ENCODE data around the gene DMPK.
"Not testable (repeated sequence)": the region's sequence is repeated elsewhere in the genome, so short reads cannot be mapped to it uniquely, and the experiment has no call there.

DMPK gene

DNA sequence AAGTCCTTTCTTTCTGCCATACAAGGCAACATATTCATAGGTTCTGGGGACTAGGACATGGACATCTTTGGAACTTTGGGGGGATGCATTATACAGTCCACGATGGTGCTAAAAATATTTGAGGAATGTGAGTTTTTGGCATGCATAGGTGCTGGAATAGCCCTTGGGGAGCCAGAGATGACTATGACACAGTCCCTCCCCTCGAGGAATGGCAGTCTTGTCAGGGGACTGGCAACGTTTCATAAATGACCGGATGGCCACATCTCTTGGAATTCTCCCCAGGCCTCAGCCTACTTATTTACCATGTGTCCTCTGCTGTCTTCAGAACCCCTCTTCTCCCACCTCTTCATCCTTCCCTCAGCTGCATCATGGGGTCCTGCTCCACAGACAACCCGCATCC is 35.4 kb downstream of the DMPK start:
- DNase-seq (ENCODE audit: low spot score) (no peak), FAIRE-seq (no peak)

DNA sequence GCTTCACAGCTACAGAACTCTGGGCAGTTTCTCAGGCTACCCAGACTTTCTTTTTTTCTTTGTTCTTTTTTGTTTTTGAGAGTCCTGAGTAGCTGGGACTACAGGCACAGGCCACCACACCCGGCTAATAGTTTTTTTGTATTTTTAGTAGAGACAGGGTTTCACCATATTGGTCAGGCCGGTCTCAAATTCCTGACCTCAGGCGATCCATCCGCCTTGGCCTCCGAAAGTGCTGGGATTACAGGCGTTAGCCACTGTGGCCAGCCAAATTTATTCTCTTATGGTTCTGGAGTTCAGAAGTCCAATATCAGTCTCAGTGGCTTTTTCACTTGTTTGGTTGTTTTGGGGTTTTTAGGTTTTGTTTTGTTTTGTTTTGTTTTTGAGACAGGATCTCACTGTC is 36.7 kb downstream of the DMPK start:
- FAIRE-seq (no peak), DNase-seq (ENCODE audit: low spot score) (no peak)

DNA sequence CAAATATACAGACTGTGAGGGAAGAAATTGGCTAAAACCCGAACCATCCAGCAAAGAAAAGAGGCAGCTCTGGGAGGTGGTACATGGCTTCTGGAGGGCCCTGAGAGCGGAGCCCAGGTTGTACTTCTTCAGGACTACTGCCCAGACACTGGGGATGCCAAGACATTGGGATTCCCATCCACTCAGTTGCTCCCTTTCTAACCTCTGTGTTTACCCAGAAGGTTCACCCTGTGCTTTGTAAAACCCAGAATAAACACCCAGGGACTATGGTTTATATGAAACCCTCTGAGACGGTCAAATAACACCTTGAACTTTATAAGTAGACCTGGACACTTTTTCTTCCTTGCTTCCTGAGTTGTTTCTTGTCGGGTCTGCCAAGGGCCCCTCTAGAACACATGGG is 39.3 kb downstream of the DMPK start:
- no peak for FAIRE-seq

DNA sequence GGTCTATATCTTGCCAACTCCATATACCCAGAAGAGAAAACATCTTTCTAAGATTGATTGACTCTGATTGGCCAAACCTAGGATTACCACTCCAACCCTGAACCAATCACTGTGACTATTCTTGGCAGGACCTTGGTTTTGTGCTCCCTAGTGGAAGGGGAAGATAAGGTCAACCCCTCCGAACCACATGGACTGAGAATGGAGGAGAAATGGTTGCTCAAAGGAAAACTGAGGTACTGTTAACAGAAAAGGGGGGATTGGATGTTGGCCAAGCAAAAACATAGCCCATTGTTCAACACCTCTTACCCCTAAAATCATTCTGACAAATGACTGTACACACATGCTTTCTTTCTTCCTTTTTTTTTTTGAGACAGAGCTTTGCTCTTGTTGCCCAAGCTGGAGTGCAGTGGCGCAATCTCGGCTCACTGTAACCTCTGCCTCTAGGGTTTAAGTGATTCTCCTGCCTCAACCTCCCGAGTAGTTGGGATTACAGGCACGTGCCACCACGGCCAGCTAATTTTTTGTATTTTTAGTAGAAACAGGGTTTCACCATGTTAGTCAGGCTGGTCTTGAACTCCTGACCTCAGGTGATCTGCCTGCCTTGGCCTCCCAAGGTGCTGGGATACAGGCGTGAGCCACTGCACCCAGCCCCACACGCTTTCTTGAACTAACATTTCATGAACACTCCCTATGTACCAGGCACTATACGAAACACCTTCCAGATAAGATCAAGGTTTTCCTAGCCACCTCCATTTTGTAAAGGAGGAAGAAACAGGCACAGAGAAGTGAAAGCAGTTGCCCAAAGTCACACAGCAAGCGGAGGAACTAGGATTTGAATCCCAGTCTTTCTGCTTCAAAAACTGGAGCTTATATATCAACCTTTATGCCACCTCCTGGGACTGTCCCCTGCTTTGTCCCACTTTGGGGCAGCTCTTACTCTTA is 42.5 kb downstream of the DMPK start:
- no peak for DNase-seq (ENCODE audit: low spot score)
- FAIRE-seq: no peak

More for the DNA sequence above, 39.3 kb downstream of the DMPK start:
- DNase-seq (ENCODE audit: low spot score): no peak

DNA sequence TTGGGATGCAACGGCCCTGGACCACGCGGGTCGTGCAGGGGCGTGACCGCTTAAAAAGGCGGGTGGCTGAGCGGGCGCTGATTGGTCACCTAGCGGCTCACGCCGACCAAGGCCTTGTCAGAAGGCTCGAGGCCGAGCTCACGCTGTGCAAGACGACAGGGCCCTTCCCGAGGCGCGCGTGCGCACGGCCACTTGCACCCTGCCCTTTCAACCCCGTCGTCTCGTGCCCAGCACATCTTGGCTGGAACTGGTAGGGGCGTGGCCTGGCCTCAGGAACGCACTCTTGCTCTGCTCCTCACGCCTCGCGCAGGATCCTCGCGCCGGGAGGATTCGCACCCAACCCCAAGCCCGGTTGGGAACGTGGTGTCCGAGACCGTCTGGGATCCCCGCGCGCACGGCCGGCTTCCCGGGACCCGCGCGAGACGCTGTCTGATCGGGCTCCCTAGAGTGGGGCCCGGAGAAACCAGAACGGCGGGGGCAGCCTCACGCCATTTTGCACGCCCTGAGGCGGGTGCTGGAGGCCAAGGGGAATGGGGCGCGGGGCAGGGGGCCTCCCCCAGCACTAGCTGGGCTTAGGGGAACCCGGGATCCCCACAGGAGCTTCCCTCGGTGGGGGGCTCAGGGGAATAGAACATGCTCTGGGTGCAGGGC is 49.0 kb downstream of the DMPK start, which contains the start of gene MEIOSIN:
TSS of gene MEIOSIN (plus strand) at position 280 of the 651 bp plus-strand sequence. CDS start 1,938 bp downstream, outside the sequence.
- FAIRE-seq: no peak
- DNase-seq (ENCODE audit: low spot score): no peak

DNA sequence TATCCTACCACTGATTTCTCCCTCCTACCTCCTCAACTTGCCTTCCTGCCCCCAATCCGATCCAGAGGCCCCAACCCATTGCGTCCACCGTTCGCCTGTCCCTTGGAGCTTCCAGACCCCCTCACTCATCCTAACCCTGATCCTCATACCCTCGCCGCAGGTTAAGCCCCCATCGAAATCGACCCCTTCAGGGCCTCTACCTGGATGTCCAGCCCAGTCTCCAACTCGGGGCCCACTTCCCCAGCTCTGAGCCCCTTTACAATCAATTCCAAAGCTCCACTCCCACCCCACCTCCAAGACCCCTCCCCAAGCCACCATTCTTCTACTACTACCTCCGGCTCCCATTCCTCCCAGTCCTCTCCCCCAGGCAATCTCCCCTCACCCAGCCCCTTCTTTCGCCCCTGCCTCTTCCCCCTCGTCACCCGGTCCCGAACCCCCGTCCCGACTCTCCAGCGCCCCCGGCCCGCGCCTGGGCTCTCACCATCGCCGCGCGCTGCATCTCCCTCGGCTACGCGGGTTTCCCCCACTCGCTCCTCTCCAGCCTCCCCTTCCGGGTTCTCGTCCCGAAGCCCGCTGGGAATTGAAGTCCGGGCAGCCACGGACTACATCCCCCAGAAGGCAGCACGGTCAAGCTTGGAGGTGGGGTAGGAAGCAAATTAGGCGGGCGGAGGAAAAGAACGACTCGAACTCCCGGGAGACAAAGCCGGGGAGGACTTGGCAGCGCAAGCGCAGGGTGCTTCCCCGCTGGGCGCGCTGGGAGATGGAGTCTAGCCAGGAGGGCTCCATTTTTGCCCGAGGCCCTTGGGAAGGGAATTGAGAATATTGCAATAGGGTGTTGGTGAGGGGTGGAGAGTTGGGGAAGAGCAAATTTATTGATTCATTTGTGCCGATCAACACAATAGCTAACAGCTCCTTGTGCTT is 51.7 kb downstream of the DMPK start, which contains the start of gene FBXO46:
TSS of gene FBXO46 (minus strand) at position 529 of the 921 bp plus-strand sequence. CDS start 17,401 bp downstream, outside the sequence.
- DNase-seq (ENCODE audit: low spot score) (peak; percentile 88), FAIRE-seq (peak; percentile 84)

DNA sequence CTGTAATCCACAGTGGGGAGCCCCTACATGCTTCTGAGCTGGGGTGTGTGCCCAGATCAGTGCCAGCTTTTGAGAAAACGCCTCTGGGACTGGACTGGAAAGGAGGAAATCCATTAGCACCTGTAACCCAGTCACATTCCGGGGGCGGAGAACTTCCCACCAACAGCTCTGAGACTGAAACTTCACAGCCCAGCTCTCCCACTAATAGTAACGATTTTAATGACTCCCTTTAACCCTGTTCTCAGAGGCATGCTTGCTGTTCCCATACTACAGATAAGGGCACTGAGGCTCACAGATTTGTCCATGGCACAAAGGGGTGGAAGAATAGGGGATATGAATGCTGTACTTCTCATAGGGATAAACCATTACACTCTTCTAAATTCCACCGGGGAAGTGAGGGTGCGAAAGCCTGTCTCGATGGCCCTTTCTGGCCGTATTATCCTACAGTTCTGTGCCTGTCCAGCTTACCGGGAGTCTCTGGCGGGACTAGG is 52.4 kb downstream of the DMPK start:
- FAIRE-seq (no peak), DNase-seq (ENCODE audit: low spot score) (no peak)

DNA sequence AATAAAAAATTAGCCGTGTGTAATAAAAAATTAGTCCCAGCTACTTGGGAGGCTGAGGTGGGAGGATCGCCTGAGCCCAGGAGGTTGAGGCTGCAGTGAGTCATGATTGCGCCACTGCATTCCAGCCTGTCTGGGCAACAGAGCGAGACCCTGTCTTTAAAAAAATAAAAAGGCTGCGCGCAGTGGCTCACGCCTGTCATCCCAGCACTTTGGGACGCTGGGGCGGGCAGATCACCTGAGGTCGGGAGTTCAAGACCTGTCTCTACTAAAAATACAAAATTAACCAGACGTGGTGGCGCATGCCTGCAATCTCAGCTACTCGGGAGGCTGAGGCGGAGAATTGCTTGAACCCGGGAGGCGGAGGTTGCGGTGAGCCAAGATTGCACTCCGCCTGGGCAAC is 53.6 kb downstream of the DMPK start:
- not testable (repeated sequence) for DNase-seq (ENCODE audit: low spot score); FAIRE-seq

DNA sequence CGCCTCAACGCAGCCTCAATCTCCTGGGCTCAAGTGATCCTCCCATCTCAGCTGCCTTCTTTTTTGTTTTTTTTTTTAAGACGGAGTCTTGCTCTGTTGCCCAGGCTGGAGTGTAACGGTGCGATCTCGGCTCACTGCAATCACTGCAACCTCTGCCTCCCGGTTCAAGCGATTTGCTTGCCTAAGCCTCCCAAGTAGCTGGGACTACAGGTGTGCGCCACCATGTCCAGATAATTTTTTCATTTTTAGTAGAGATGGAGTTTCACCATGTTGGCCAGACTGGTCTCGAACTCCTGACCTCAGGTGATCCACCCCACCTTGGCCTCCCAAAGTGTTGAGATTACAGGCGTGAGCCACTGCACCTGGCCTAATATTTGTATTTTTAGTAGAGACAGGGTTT is 62.2 kb downstream of the DMPK start:
- FAIRE-seq; DNase-seq (ENCODE audit: low spot score): not testable (repeated sequence)
